Gastroesophageal sphincter (tissue), 4 donors: ENCODE results near the gene MGST3. TPM values are rescaled to one million over a fixed set of nuclear protein-coding genes. Genes with fewer than 3 reads are reported as not detected.

Experiments used
- ATAC-seq: fragments of 150-250 bp; one replicate; pipeline ENCODE4 v1.9.1; 2016; ENCODE audit warnings: mild to moderate bottlenecking, moderate library complexity
- H3K27ac ChIP-seq, 4 donors: fragments of 200-600 bp; sonication (generic) in 3 of 4; 1 replicate in 3 of 4; 2 replicates in 1 of 4; pipeline ENCODE4 v1.5.1; 2016 to 2019
- H3K27me3 ChIP-seq: fragments of 200-600 bp; sonication (generic); one replicate; pipeline ENCODE4 v1.5.1; 2019
- H3K36me3 ChIP-seq, 2 donors: fragments of 200-600 bp; sonication (generic); one replicate each; pipeline ENCODE4 v1.5.1; 2019; ENCODE audit warnings: control low read depth in 1 of 2
- H3K4me1 ChIP-seq, 3 donors: fragments of 200-600 bp; sonication (generic); 1 replicate in 2 of 3; 2 replicates in 1 of 3; pipeline ENCODE4 v1.5.1; 2016 to 2019; ENCODE audit warnings: control low read depth in 2 of 3
- H3K4me3 ChIP-seq, 2 donors: fragments of 200-600 bp; sonication (generic); one replicate each; pipeline ENCODE4 v1.5.1; 2019; ENCODE audit warnings: mild to moderate bottlenecking in 1 of 2, moderate library complexity in 1 of 2
- H3K9me3 ChIP-seq, 3 donors: fragments of 200-600 bp; sonication (generic); one replicate each; pipeline ENCODE4 v1.5.1; 2017 to 2019; ENCODE audit warnings: control low read depth in 2 of 3
- EP300 ChIP-seq: sonication (generic); formaldehyde crosslinking; IDR thresholded peaks from one replicate; pipeline ENCODE4 v1.6.1; 2017; ENCODE audit warnings: antibody characterized with exemption, mild to moderate bottlenecking
- POLR2A ChIP-seq, 2 donors: fragments of 450-650 bp; IDR thresholded peaks; one replicate each; pipeline ENCODE4 v1.6.1; 2017; ENCODE audit warnings: antibody characterized with exemption in 2 of 2, mild to moderate bottlenecking in 2 of 2, moderate library complexity in 1 of 2
- POLR2AphosphoS5 ChIP-seq: sonication (generic); formaldehyde crosslinking; IDR thresholded peaks from one replicate; pipeline ENCODE4 v1.6.1; 2017; ENCODE audit warnings: antibody characterized with exemption
- WGBS, 2 donors: methylation state at CpG; one replicate each; pipeline ENCODE4 v1.1.5; 2018; ENCODE audit warnings: low coverage in 1 of 2; 5-methylcytosine and 5-hydroxymethylcytosine counted together
- total RNA-seq, 4 donors: library from RNA; depleted of rRNA; stranded (reverse); fragments of >200 nt; gene quantifications; one replicate each; pipeline ENCODE4 v1.1.0, GENCODE V29; 2016
- TF ChIP-seq, protein P1 (sequence below), 4 experiments: fragments of 200-600 bp in 2 of 4; fragments of 450-650 bp in 2 of 4; sonication (generic) in 1 of 4; IDR thresholded peaks; one replicate each; pipeline ENCODE4 v1.5.1; 2017 to 2019; ENCODE audit warnings: antibody characterized with exemption in 4 of 4, mild to moderate bottlenecking in 2 of 4, moderate library complexity in 2 of 4

The MGST3 gene
- total RNA-seq, 4 donors from 2014 or later, result 190 to 236 (median 230) TPM

DNA sequence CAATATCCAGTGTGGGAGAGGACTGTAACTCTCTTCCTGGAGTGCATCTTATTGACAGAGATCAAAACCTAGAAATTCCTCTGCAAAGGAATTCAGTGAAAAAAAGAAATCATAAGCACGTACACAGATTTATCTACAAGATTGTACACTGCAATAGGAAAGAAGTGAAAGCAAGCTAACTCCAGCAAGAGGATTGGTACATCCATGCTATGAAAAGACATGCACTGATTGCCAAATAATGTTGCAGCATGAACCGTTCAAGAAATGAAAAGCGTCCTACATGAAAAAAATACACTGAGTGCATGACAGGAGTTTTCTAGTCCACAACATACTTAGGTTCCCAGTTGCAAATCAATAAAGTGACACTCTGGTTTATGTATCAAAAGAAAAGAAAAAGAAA lies 1.9 kb upstream of the MGST3 start:
- H3K9me3 ChIP-seq, result no peaks in the 10 kb centered on the region
- peaks cover 4 to 31% (median 12%) of the 10 kb centered on the region in 3 donors for H3K4me1 ChIP-seq
- TF ChIP-seq EP300 (no peak), POLR2AphosphoS5 (no peak), POLR2A (IDR thresholded peaks at IDR 0.05) (no peak)
- TF ChIP-seq, protein P1, sequence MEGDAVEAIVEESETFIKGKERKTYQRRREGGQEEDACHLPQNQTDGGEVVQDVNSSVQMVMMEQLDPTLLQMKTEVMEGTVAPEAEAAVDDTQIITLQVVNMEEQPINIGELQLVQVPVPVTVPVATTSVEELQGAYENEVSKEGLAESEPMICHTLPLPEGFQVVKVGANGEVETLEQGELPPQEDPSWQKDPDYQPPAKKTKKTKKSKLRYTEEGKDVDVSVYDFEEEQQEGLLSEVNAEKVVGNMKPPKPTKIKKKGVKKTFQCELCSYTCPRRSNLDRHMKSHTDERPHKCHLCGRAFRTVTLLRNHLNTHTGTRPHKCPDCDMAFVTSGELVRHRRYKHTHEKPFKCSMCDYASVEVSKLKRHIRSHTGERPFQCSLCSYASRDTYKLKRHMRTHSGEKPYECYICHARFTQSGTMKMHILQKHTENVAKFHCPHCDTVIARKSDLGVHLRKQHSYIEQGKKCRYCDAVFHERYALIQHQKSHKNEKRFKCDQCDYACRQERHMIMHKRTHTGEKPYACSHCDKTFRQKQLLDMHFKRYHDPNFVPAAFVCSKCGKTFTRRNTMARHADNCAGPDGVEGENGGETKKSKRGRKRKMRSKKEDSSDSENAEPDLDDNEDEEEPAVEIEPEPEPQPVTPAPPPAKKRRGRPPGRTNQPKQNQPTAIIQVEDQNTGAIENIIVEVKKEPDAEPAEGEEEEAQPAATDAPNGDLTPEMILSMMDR (IDR thresholded peaks at IDR 0.05), result no peak
- WGBS, 2 donors, result 60 to 68% methylated on average over 3 of the region's 3 CpGs
- no peaks in the 10 kb centered on the region for H3K27me3 ChIP-seq
- no peak overlapping the region for H3K27ac ChIP-seq
- no peak overlapping the region for H3K4me3 ChIP-seq
- ATAC-seq, result no peak
- no peaks in the 10 kb centered on the region for H3K36me3 ChIP-seq

DNA sequence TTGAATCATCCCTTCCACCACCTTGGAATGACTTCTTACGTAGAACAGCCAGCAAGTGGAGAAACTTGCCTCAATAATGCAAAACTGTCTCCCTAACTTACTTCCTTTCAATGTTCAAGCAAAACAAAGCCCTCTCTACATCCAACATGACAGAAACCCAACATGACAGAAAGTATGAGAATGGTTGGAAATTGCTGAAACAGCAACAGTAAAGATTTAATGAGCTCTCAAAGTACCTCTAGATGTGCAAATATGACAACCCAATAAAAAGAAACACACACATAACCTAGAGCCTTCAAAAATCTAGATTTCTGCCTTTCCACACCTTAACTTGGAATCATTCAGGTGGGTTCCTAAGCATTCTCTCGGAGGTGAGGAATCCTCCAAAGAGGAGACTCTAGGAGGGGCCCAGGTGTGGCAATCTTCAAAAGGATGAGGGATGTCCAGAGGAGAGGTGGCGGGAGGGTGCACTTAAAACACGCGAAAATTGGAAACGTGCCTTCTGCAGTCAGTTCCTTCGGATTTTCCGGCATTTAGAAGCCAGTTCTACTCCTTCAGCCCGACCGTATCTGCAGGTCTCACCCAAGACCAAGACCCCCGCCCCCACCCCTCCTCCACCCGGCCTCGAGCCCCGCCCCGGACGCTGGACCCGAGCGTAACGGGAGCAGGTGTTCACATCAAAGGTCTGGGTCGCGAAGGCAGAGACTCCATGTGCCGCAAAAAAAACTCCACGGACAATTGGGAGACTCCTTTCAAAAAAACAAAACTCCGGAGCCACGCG lies 996 bp upstream of the MGST3 start:
- peak overlapping the region; percentile 64 to 98 (median 92) for H3K27ac ChIP-seq
- peaks cover 4 to 40% (median 15%) of the 10 kb centered on the region in 3 donors for H3K4me1 ChIP-seq
- no peaks in the 10 kb centered on the region for H3K27me3 ChIP-seq
- ATAC-seq, result peak; percentile 8
- H3K4me3 ChIP-seq, result peak overlapping the region; percentile 67 to 77
- H3K36me3 ChIP-seq, result no peaks in the 10 kb centered on the region
- TF ChIP-seq POLR2A (IDR thresholded peaks at IDR 0.05), result no peak
- TF ChIP-seq EP300, result no peak
- TF ChIP-seq, protein P1 (IDR thresholded peaks at IDR 0.05), result no peak
- TF ChIP-seq POLR2AphosphoS5, result no peak
- no peaks in the 10 kb centered on the region for H3K9me3 ChIP-seq
- WGBS, 2 donors, result 12 to 16% methylated on average over 6 to 10 of the region's 26 CpGs

DNA sequence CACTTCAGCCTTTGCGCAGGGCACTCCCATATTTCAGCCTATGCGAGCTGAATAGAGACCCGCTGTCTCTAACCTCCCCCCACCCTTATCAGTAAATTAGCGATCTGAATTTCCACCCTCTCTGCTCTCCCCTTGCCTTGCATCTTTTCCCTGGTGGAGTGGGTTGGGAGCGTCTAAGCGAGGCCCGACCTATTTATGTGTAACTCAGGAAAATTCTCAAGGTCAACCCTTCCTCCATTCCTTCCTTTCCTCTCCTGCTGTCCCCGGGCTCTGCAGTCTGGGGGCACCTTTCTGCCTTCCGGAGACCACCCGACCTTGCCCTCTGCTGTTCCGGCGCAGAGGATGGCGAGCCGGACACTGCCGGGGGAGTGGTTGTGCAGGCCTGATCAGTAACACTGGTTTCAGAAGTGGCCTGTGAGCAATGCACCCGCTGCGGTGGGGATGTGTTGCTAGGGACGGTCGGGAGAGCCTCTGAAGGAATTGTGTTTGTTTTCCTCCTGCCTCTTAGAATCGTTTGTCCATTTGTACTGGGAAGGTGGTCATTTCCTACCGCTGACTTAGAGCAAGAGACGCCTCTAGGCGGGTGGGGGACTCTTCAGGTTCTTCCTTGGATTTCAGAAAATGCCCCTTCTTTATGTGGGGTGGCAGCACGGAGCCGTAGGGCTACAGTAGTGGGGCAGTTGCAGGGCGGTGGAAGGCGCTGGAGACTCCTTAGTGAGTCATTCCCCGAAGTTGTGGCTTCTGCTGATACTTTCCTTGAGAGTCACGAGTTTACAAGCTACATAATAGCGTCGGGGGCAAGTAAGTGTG lies 513 bp downstream of the MGST3 start:
- H3K27me3 ChIP-seq, result no peaks in the 10 kb centered on the region
- no peaks in the 10 kb centered on the region for H3K36me3 ChIP-seq
- 0% methylated on average over 4 to 22 of the region's 31 CpGs for WGBS, 2 donors
- H3K27ac ChIP-seq, result peak overlapping the region; percentile 64 to 98 (median 92)
- H3K4me3 ChIP-seq, result peak overlapping the region; percentile 67 to 77
- peak; percentile 32 for ATAC-seq
- TF ChIP-seq, protein P1 (IDR thresholded peaks at IDR 0.05), result peak in 2 of 4 experiments; percentile 4 to 31
- peak in 1 of 2 donors; percentile 4 for TF ChIP-seq POLR2A (IDR thresholded peaks at IDR 0.05)
- no peak for TF ChIP-seq EP300
- H3K4me1 ChIP-seq, result peaks cover 5 to 55% (median 24%) of the 10 kb centered on the region in 3 donors
- no peaks in the 10 kb centered on the region for H3K9me3 ChIP-seq

DNA sequence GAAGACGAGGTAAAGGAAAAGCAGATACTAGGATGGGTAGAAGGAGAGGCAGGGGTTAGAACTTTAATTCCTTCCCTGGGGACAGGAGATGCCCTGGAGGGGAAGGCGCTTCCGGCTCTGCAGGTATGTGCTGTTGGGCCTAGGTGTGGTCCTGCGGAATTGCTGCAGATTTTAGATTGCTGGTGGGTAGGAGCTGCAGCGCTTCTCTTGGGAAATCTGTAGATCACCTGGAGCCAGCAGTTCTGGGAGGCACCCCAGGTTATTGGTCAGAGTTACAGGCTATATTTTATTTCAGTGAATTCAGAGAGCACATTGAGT lies 1.1 kb downstream of the MGST3 start:
- Histone ChIP-seq H3K27ac (peak overlapping the region; percentile 64 to 98 (median 92)), H3K9me3 (no peaks in the 10 kb centered on the region), H3K4me1 (peaks cover 8 to 60% (median 27%) of the 10 kb centered on the region in 3 donors), H3K27me3 (no peaks in the 10 kb centered on the region), H3K36me3 (no peaks in the 10 kb centered on the region), H3K4me3 (peak overlapping the region; percentile 67 to 77)
- 4% methylated on average over 4 to 5 of the region's 5 CpGs for WGBS, 2 donors
- no peak for ATAC-seq
- TF ChIP-seq POLR2AphosphoS5 (no peak), POLR2A (IDR thresholded peaks at IDR 0.05) (no peak), EP300 (no peak)
- TF ChIP-seq, protein P1 (IDR thresholded peaks at IDR 0.05), result no peak
